DOHH2 (cell line): ENCODE data around the gene FGF22.

Source experiments
- CTCF ChIP-seq: fragments of 200-600 bp; sonication (generic); IDR thresholded peaks from one replicate; pipeline ENCODE4 v1.5.1; 2014; ENCODE audit warnings: antibody characterized with exemption, mild to moderate bottlenecking, low read depth, low read length; ENCODE audit not compliant: poor library complexity, severe bottlenecking
- EZH2phosphoT487 ChIP-seq: fragments of 200-600 bp; sonication (generic); IDR thresholded peaks from 2 replicates; pipeline ENCODE4 v1.6.1; 2017; ENCODE audit warnings: borderline replicate concordance, mild to moderate bottlenecking, antibody characterized with exemption, low read length, moderate library complexity, mixed read lengths

GRCh38 chr19:644363-644762 lies 4.7 kb downstream of the FGF22 start:
- TF ChIP-seq EZH2phosphoT487 = no peak
- TF ChIP-seq CTCF = no peak
